ENCODE data around the gene NGEF.

Gene NGEF

GRCh38 chr2:232982926-232983668 is 30.0 kb downstream of the NGEF start:
- no peak for TF ChIP-seq POLR2A (IDR thresholded peaks at IDR 0.05; ENCODE audit: low read depth, low read length)
- FAIRE-seq, result no peak
- DNase-seq (ENCODE audit: insufficient read length, low spot score), result no peak

- FAIRE-seq (no peak), DNase-seq (ENCODE audit: insufficient read length, low spot score) (no peak)
- no peak for TF ChIP-seq POLR2A (IDR thresholded peaks at IDR 0.05; ENCODE audit: low read depth, low read length)
These were observed 31.2 kb downstream of the NGEF start for GRCh38 chr2:232981767-232982360.

- no peak for FAIRE-seq
- no peak for DNase-seq (ENCODE audit: insufficient read length, low spot score)
- TF ChIP-seq POLR2A (IDR thresholded peaks at IDR 0.05; ENCODE audit: low read depth, low read length), result no peak
These were observed 31.7 kb downstream of the NGEF start for GRCh38 chr2:232981356-232981755.

GRCh38 chr2:232980683-232981082 is 32.4 kb downstream of the NGEF start:
- no peak for FAIRE-seq
- DNase-seq (ENCODE audit: insufficient read length, low spot score), result peak; percentile 29
- TF ChIP-seq POLR2A (IDR thresholded peaks at IDR 0.05; ENCODE audit: low read depth, low read length), result no peak

- TF ChIP-seq POLR2A (IDR thresholded peaks at IDR 0.05; ENCODE audit: low read depth, low read length), result no peak
- FAIRE-seq (peak; percentile 94), DNase-seq (ENCODE audit: insufficient read length, low spot score) (peak; percentile 90)
These were observed 33.1 kb downstream of the NGEF start for GRCh38 chr2:232979871-232980461.

- FAIRE-seq, result no peak
- TF ChIP-seq POLR2A (IDR thresholded peaks at IDR 0.05; ENCODE audit: low read depth, low read length), result no peak
These were observed 35.6 kb downstream of the NGEF start for GRCh38 chr2:232977438-232977971.

GRCh38 chr2:232976666-232977437 is 36.2 kb downstream of the NGEF start:
- FAIRE-seq (no peak), DNase-seq (ENCODE audit: insufficient read length, low spot score) (no peak)
- TF ChIP-seq POLR2A (IDR thresholded peaks at IDR 0.05; ENCODE audit: low read depth, low read length), result no peak

More at GRCh38 chr2:232977438-232977971, 35.6 kb downstream of the NGEF start:
- DNase-seq (ENCODE audit: insufficient read length, low spot score), result no peak

GRCh38 chr2:232976176-232976575 is 36.9 kb downstream of the NGEF start:
- no peak for DNase-seq (ENCODE audit: insufficient read length, low spot score)
- FAIRE-seq, result no peak
- no peak for TF ChIP-seq POLR2A (IDR thresholded peaks at IDR 0.05; ENCODE audit: low read depth, low read length)

- TF ChIP-seq POLR2A (IDR thresholded peaks at IDR 0.05; ENCODE audit: low read depth, low read length), result no peak
- FAIRE-seq (no peak), DNase-seq (ENCODE audit: insufficient read length, low spot score) (no peak)
These were observed 38.7 kb downstream of the NGEF start for GRCh38 chr2:232974396-232974795.

GRCh38 chr2:232973796-232974195 is 39.3 kb downstream of the NGEF start:
- DNase-seq (ENCODE audit: insufficient read length, low spot score) (no peak), FAIRE-seq (no peak)
- TF ChIP-seq POLR2A (IDR thresholded peaks at IDR 0.05; ENCODE audit: low read depth, low read length), result no peak

- no peak for DNase-seq (ENCODE audit: insufficient read length, low spot score)
- no peak for TF ChIP-seq POLR2A (IDR thresholded peaks at IDR 0.05; ENCODE audit: low read depth, low read length)
- FAIRE-seq, result no peak
These were observed 39.9 kb downstream of the NGEF start for GRCh38 chr2:232973011-232973735.

GRCh38 chr2:232971744-232972143 is 41.3 kb downstream of the NGEF start:
- FAIRE-seq (no peak), DNase-seq (ENCODE audit: insufficient read length, low spot score) (no peak)
- no peak for TF ChIP-seq POLR2A (IDR thresholded peaks at IDR 0.05; ENCODE audit: low read depth, low read length)

GRCh38 chr2:232970051-232970450 is 43.0 kb downstream of the NGEF start:
- FAIRE-seq (no peak), DNase-seq (ENCODE audit: insufficient read length, low spot score) (no peak)
- TF ChIP-seq POLR2A (IDR thresholded peaks at IDR 0.05; ENCODE audit: low read depth, low read length), result no peak
